Vagina (tissue), 2 donors: ENCODE measurements around the gene DCDC2B. TPM values are rescaled to one million over a fixed set of nuclear protein-coding genes. Genes with fewer than 3 reads are reported as not detected.

ENCODE experiments used
- DNase-seq, 2 donors: peaks; one replicate each; pipeline ENCODE4 v3.0.0-alpha.2; 2017; ENCODE audit errors: extremely low spot score in 2 of 2
- H3K27ac ChIP-seq: fragments of 200-600 bp; sonication (generic); one replicate; pipeline ENCODE4 v1.5.1; 2019
- H3K27me3 ChIP-seq: fragments of 200-600 bp; sonication (generic); one replicate; pipeline ENCODE4 v1.5.1; 2019
- H3K36me3 ChIP-seq, 2 donors: fragments of 200-600 bp; sonication (generic); one replicate each; pipeline ENCODE4 v1.5.1; 2017 to 2019
- H3K4me1 ChIP-seq: fragments of 200-600 bp; sonication (generic); one replicate; pipeline ENCODE4 v1.5.1; 2019
- H3K4me3 ChIP-seq, 2 donors: fragments of 200-600 bp; sonication (generic); 1 replicate in 1 of 2; 2 replicates in 1 of 2; pipeline ENCODE4 v1.5.1; 2016 to 2019
- H3K9me3 ChIP-seq: fragments of 200-600 bp; sonication (generic); one replicate; pipeline ENCODE4 v1.5.1; 2019
- POLR2A ChIP-seq, 2 donors: fragments of 450-650 bp; IDR thresholded peaks; one replicate each; pipeline ENCODE4 v1.6.1; 2017; ENCODE audit warnings: antibody characterized with exemption in 2 of 2, mild to moderate bottlenecking in 2 of 2, moderate library complexity in 2 of 2
- POLR2AphosphoS5 ChIP-seq, 2 donors: sonication (generic); formaldehyde crosslinking; IDR thresholded peaks; one replicate each; pipeline ENCODE4 v1.9.0; 2017; ENCODE audit warnings: antibody characterized with exemption in 2 of 2, mild to moderate bottlenecking in 2 of 2, low read depth in 1 of 2; ENCODE audit not compliant: insufficient read depth in 1 of 2
- intact Hi-C: fragments of 100-400 bp; cut with DNase I; formaldehyde crosslinking; loops from one replicate; pipeline ENCODE4 v1.15.1; 2023
- total RNA-seq: library from RNA; depleted of rRNA; stranded (reverse); fragments of >200 nt; gene quantifications from one replicate; pipeline ENCODE4 v1.2.3, GENCODE V29; 2016
- TF ChIP-seq, protein P1 (sequence below), 3 experiments: fragments of 450-650 bp in 2 of 3; fragments of 200-600 bp in 1 of 3; sonication (generic) in 1 of 3; IDR thresholded peaks; one replicate each; pipeline ENCODE4 v1.5.1; 2017 to 2019; ENCODE audit warnings: antibody characterized with exemption in 3 of 3, mild to moderate bottlenecking in 2 of 3, moderate library complexity in 2 of 3

Gene DCDC2B
- total RNA-seq, 1 donor from 2014 or later, result not detected

DNA sequence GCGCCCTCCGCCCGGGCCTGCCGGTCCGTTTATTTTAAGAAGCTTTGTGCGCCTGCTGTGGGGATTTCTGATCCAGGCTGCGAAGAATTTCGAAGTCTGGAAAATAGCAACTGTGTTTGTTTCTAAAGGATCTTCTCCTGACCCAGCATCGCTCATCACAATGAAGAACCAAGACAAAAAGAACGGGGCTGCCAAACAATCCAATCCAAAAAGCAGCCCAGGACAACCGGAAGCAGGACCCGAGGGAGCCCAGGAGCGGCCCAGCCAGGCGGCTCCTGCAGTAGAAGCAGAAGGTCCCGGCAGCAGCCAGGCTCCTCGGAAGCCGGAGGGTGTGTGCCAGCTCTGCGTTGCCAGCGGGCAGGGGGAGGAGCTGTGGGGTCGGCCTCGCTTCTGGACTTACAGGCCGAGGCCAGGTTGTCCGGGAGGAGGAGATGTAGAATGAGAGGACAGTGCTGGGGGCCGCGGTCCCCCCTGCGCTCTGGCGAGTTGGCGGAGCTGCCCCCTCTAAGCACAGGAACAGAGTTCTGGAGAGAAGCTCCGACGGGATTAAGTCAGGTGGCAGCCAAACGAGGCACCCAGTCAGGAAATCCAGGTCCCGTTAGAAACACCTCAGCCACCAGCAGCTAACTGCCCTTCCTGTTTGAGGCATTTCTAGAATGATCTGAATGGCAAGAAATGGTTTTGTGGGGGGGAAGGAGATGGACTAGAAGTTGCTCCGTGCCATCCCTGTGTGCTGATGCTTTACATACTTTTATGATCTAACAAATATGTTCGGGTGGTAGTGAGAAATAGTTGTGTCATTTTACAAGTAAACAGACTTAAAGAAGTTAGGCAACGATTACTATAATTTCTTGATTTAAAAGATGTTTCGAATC, 28.5 kb upstream of the DCDC2B start:
- H3K4me3 ChIP-seq, result peak overlapping the region; percentile 66 to 67
- TF ChIP-seq POLR2AphosphoS5 (IDR thresholded peaks at IDR 0.05; ENCODE audit: insufficient read depth in 1 of 2, low read depth in 1 of 2) (no peak), POLR2A (IDR thresholded peaks at IDR 0.05) (no peak)
- TF ChIP-seq, protein P1, sequence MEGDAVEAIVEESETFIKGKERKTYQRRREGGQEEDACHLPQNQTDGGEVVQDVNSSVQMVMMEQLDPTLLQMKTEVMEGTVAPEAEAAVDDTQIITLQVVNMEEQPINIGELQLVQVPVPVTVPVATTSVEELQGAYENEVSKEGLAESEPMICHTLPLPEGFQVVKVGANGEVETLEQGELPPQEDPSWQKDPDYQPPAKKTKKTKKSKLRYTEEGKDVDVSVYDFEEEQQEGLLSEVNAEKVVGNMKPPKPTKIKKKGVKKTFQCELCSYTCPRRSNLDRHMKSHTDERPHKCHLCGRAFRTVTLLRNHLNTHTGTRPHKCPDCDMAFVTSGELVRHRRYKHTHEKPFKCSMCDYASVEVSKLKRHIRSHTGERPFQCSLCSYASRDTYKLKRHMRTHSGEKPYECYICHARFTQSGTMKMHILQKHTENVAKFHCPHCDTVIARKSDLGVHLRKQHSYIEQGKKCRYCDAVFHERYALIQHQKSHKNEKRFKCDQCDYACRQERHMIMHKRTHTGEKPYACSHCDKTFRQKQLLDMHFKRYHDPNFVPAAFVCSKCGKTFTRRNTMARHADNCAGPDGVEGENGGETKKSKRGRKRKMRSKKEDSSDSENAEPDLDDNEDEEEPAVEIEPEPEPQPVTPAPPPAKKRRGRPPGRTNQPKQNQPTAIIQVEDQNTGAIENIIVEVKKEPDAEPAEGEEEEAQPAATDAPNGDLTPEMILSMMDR (IDR thresholded peaks at IDR 0.05), result no peak
- no peak for DNase-seq
- no peaks in the 10 kb centered on the region for H3K27me3 ChIP-seq
- H3K9me3 ChIP-seq, result no peaks in the 10 kb centered on the region
- peaks cover 0 to 31% of the 10 kb centered on the region in 2 donors for H3K36me3 ChIP-seq
- H3K4me1 ChIP-seq, result peaks cover 55% of the 10 kb centered on the region
- peak overlapping the region; percentile 89 for H3K27ac ChIP-seq
- intact Hi-C loops, result no loop called here

DNA sequence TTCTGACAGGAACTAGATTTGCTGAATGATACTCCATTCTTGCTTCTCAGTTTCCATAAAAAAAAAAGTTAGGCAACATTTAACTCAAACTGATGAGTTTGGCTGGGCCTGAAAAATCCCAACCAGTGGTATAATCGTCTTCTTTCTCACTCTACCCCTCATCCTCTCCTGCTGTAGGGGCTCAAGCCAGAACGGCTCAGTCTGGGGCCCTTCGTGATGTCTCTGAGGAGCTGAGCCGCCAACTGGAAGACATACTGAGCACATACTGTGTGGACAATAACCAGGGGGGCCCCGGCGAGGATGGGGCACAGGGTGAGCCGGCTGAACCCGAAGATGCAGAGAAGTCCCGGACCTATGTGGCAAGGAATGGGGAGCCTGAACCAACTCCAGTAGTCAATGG, 27.8 kb upstream of the DCDC2B start:
- no peaks in the 10 kb centered on the region for H3K27me3 ChIP-seq
- no peak for TF ChIP-seq POLR2A (IDR thresholded peaks at IDR 0.05)
- no peak for TF ChIP-seq POLR2AphosphoS5 (IDR thresholded peaks at IDR 0.05; ENCODE audit: insufficient read depth in 1 of 2, low read depth in 1 of 2)
- H3K36me3 ChIP-seq, result peaks cover 0 to 35% of the 10 kb centered on the region in 2 donors
- intact Hi-C loops, result no loop called here
- H3K9me3 ChIP-seq, result no peaks in the 10 kb centered on the region
- H3K4me3 ChIP-seq, result peak overlapping the region; percentile 66 to 67
- DNase-seq, result no peak
- H3K27ac ChIP-seq, result peak overlapping the region; percentile 89
- H3K4me1 ChIP-seq, result peaks cover 55% of the 10 kb centered on the region

GRCh38 chr1:32181563-32181962, 27.3 kb upstream of the DCDC2B start:
- Histone ChIP-seq H3K27ac (peak overlapping the region; percentile 89), H3K4me3 (peak overlapping the region; percentile 66 to 67), H3K36me3 (peaks cover 0 to 39% of the 10 kb centered on the region in 2 donors), H3K9me3 (no peaks in the 10 kb centered on the region), H3K27me3 (no peaks in the 10 kb centered on the region), H3K4me1 (peaks cover 55% of the 10 kb centered on the region)
- DNase-seq, result no peak
- intact Hi-C loops, result no loop called here
- TF ChIP-seq POLR2A (IDR thresholded peaks at IDR 0.05), result no peak
- no peak for TF ChIP-seq POLR2AphosphoS5 (IDR thresholded peaks at IDR 0.05; ENCODE audit: insufficient read depth in 1 of 2, low read depth in 1 of 2)
- TF ChIP-seq, protein P1 (IDR thresholded peaks at IDR 0.05), result no peak

DNA sequence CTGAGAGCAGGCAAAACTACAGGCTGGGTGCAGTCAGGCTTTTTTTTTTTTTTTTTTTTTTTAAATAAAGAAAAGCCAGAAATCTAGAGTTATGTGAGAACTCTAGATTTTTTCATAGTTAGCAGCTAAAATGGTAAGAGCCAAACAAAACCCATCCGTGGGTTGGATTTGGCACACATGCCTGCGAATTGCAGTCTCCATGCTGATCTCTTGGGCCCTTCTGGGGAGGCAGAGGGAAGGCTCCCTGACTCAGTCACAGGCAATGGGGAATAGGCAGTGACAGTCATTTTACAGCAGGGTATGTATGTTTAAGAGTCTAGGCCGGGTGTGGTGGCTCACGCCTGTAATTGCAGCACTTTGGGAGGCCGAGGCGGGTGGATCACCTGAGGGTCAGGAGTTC, 26.8 kb upstream of the DCDC2B start:
- peaks cover 0 to 39% of the 10 kb centered on the region in 2 donors for H3K36me3 ChIP-seq
- intact Hi-C loops, result no loop called here
- H3K27ac ChIP-seq, result no peak overlapping the region
- peaks cover 55% of the 10 kb centered on the region for H3K4me1 ChIP-seq
- H3K9me3 ChIP-seq, result no peaks in the 10 kb centered on the region
- H3K4me3 ChIP-seq, result no peak overlapping the region
- no peak for DNase-seq
- no peaks in the 10 kb centered on the region for H3K27me3 ChIP-seq
- TF ChIP-seq POLR2AphosphoS5 (IDR thresholded peaks at IDR 0.05; ENCODE audit: insufficient read depth in 1 of 2, low read depth in 1 of 2) (no peak), POLR2A (IDR thresholded peaks at IDR 0.05) (no peak)
- TF ChIP-seq, protein P1 (IDR thresholded peaks at IDR 0.05), result no peak

DNA sequence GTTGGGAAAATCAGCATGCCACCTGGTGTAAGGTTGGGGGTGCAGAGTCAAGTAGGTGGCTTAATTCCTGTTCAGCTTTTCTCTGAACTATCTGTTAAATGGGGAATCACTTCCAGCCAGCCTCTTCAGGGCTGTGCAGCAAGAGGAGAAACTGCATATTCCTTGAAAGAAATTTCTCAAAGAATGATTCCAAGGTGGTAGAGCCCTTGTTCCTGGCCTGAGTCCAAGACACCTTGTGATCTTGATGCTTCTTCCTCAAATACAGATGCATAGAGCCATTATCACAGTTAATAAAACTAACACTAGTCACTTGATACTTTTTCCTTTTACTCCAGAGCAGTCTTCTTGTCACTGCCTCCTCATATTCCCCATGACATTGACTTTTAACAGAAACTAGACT, 24.2 kb upstream of the DCDC2B start:
- H3K4me1 ChIP-seq, result peaks cover 49% of the 10 kb centered on the region
- intact Hi-C loops, result no loop called here
- no peak overlapping the region for H3K27ac ChIP-seq
- H3K4me3 ChIP-seq, result no peak overlapping the region
- H3K9me3 ChIP-seq, result no peaks in the 10 kb centered on the region
- TF ChIP-seq POLR2A (IDR thresholded peaks at IDR 0.05) (no peak), POLR2AphosphoS5 (IDR thresholded peaks at IDR 0.05; ENCODE audit: insufficient read depth in 1 of 2, low read depth in 1 of 2) (no peak)
- TF ChIP-seq, protein P1 (IDR thresholded peaks at IDR 0.05), result no peak
- DNase-seq, result no peak
- H3K27me3 ChIP-seq, result no peaks in the 10 kb centered on the region
- H3K36me3 ChIP-seq, result peaks cover 0 to 64% of the 10 kb centered on the region in 2 donors
